HG02981 (cell line): Measurements from ENCODE around the gene DCC.

Source experiments
- ATAC-seq: cut with Tn5 transposase; IDR thresholded peaks from one replicate; pipeline ENCODE4 v1.9.1; 2021; ENCODE audit warnings: mild to moderate bottlenecking, moderate library complexity; ENCODE audit not compliant: unreplicated experiment

The DCC gene, protein sequence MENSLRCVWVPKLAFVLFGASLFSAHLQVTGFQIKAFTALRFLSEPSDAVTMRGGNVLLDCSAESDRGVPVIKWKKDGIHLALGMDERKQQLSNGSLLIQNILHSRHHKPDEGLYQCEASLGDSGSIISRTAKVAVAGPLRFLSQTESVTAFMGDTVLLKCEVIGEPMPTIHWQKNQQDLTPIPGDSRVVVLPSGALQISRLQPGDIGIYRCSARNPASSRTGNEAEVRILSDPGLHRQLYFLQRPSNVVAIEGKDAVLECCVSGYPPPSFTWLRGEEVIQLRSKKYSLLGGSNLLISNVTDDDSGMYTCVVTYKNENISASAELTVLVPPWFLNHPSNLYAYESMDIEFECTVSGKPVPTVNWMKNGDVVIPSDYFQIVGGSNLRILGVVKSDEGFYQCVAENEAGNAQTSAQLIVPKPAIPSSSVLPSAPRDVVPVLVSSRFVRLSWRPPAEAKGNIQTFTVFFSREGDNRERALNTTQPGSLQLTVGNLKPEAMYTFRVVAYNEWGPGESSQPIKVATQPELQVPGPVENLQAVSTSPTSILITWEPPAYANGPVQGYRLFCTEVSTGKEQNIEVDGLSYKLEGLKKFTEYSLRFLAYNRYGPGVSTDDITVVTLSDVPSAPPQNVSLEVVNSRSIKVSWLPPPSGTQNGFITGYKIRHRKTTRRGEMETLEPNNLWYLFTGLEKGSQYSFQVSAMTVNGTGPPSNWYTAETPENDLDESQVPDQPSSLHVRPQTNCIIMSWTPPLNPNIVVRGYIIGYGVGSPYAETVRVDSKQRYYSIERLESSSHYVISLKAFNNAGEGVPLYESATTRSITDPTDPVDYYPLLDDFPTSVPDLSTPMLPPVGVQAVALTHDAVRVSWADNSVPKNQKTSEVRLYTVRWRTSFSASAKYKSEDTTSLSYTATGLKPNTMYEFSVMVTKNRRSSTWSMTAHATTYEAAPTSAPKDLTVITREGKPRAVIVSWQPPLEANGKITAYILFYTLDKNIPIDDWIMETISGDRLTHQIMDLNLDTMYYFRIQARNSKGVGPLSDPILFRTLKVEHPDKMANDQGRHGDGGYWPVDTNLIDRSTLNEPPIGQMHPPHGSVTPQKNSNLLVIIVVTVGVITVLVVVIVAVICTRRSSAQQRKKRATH (N-terminal part only)

DNA sequence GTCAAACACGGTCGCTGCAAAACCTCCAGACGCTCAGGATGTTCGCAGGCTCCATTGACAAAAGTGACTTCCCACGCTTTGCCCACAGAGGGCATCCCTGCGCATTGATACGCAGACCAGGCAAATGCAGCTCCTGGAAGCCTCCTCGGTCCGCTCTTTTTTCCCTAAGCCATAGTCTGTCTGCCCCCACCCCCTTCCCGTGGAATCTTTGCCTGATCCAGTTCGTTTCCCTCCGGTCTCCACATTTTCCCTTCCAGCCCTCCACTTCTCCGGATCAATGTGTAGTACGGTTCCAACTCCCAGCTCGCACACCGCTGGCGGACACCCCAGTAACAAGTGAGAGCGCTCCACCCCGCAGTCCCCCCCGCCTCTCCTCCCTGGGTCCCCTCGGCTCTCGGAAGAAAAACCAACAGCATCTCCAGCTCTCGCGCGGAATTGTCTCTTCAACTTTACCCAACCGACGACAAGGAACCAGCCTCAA is at the start of gene DCC:
DCC (plus strand) TSS at position 307 of the 481 bp plus-strand sequence. CDS start 591 bp downstream, outside the sequence.
- no peak for ATAC-seq

DNA sequence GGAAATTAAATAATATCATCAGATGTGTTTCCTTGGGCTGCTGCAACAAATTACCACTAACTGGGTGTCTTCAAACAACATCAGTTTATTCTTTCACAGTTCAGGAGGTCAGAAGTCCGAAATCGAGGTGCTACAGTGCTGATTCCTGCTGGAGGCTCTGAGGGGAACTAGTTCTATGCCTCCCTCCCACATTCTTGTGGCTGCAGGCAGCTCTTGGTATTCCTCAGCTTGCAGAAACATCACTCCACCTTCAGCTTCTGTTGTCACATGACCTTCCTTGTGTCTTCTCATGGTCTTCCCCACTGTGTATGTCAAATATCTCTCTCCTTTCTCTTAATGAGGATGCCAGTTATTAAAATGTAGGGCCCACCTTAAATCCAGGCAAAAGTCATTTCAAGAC is 29.3 kb upstream of the DCC start:
- no peak for ATAC-seq

DNA sequence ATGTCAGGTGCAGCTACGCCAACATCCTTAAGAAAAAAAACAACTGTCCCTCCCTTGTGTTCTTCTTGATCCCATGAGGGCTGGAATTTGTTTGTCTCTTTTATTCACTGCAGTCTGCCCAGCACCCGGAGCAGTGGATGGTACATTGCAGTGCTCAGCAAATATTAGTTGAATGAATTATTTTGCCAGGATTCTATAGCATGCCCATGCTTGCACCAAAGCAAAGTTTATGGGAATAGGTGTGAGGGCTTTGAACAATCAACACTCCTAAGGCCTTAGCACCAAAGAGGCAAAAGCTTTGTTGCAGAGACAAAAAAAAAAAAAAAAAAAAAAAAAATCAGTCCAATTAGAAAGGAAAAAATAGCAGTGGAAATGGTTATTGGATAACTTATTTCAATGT is 28.7 kb upstream of the DCC start:
- ATAC-seq = no peak

DNA sequence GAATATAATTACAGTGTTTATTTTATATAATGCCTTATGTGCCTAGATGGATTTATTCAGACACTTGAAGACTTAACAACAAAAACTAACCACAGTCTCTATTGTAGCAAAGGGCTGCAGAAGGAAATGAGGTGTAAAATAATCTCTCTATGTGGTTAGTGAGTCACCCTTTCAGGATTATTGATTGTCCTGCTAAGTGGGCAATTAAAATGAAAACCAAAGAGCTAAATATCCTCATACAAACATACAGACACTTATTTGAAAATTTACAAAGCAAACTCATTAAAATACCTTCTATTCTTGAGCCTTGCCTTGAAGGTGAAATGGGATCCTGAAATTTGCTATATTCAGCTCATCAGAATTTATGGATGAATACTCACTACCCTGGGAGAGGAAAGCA is 27.7 kb upstream of the DCC start:
- ATAC-seq = no peak

DNA sequence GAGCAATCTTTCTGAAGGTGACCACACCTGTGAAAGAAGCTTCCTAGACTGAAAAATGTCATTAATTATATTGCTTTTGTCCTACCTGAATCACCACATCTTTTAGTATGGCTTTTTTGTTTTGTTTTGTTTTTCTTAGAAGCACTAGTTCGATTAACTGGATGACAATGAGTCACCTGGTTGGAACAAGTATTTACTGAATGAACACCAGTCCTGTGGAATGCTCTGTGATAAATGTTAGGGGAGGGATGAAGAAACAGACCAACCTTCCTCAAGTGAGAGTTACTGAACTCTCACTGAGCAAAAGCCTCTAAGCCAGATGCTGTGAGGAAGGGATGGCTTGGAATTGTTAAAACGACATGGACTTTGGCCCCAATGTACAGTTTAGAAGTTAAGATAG is 26.8 kb upstream of the DCC start:
- no peak for ATAC-seq

DNA sequence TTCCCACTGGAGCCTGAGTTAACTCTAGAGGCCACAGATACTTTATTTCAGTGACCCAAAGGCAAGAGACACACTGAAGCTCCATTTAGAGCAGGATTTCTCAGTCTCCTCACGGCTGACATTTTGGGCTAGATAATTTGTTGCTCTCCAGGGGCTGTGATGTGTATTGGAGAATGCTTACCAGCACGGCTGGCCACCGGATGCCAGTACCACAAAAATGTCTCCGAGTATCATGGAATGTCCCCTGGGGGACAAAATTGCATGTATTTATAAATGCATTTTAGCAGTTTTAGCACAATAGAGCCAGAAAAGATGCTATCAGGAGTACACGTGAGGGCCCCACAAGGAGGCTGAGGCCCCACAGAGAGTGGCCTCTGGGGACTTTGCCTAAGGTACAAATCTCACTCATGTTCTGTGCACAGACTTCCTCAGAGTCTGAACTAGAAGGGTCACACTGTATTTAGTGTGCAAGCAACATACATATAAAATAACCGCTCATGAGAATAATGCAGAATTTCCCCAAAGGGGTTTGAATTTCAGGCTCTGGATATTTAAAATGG is 20.5 kb upstream of the DCC start:
- no peak for ATAC-seq

DNA sequence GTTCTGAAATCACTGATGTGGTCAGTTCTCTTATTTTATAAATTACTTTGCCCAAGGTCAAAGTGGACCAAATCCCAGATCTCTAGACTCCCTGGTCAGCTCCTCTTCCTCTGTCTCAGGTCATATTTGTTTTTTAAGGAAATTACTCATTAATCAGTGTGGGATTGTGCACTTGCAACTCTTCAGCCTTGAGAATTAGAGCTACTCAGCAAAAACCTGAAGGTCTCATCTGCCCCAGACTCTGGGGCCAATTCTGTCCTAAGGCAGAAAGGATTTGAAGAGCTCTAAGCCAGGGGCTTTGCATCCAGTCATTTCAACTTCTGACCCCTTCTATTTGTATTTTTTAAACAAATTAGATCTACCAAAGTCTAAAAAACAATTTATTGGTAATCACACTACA is 17.7 kb upstream of the DCC start:
- no peak for ATAC-seq

DNA sequence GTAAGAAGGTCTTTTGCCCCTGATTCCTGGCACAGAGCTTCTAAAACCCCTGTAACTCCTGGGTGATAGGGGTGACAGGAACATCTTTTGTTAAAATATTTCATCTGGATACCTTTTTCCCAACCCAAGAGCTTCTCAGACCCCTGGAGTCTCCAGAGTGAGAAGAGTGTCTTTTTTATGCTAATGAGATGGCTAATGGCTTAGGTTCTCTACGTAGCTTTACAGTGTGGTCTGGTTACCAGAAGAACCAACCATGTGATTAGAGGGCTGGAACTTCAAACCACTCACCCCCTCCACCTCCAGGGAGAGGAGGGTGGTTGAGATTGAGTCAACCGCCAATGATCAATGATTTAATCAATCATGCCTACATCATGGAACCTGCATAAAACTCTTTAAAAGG is 16.2 kb upstream of the DCC start:
- ATAC-seq = no peak

DNA sequence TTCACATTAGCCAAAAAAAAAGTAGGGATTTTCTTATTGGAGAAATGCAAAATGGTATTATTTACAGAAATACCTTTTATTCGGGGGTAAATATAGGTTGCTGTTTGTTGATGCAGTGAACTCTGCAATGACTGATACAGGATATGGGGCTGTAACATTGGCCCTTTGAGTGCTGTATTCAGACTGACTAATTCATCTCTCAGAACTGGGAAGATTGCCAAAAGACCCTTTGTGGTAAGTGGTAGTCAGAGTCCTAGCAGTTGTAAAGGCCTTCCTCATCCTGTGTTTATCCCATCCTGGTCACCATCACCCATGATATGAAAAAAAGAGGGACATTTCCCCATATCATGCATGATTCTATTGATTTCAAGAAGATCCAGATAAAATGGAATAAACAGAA is 14.0 kb upstream of the DCC start:
- ATAC-seq = no peak

DNA sequence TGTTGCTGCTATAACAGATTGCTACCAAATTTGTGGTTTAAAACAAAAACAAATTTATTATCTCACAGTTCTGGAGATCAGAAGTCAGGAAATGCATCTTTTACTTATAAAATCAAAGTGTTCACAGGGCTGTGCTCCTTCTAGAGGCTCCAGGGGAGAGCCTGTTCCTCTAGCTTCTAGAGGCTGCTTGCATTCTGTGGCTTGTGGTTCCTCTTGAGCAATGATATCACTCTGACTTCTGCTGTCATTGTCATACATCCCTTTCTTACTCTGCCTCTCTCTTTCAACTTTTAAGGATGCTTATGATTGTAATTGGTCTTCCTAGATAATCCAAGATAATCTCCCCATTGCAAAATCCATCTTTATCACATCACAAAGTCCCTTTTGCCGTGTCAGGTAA is 6.1 kb upstream of the DCC start:
- no peak for ATAC-seq

DNA sequence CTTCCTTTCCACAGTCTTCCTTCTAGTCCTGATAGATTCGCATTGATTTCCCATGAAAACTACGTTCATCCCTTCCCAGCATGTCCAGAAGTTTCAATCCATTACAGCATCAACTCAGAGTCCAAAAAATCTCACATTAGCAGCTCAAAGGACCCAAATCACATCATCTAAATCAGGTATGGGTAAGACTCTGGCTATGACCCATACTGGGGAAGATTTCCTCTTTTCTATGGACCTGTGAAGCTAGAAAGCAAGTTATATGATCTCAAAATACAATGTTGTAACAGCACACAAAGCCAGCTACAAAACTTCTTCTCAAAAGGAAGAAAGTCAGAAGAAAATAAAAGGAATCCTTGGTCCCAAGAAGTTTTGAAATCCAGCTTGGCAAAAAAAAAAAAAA is 5.7 kb upstream of the DCC start:
- no peak for ATAC-seq

DNA sequence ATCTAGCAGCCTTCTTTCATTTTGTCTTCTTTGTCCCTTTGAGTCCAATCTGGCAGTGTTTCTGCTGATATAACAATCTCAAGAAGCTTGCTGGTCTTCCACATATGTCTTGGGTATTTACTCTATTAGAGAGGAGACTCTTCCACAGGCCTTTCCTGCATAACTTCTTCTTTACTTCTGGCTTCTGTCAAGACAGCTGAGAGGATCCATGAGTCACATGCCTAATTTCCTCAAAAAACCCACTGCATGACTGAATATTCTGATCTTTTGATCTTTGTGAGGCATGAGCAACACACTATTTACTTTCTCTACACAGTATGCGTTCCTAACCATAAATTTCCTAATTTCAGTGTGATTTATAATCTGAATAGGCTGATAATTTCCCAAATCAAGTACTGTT is 5.1 kb upstream of the DCC start:
- no peak for ATAC-seq

DNA sequence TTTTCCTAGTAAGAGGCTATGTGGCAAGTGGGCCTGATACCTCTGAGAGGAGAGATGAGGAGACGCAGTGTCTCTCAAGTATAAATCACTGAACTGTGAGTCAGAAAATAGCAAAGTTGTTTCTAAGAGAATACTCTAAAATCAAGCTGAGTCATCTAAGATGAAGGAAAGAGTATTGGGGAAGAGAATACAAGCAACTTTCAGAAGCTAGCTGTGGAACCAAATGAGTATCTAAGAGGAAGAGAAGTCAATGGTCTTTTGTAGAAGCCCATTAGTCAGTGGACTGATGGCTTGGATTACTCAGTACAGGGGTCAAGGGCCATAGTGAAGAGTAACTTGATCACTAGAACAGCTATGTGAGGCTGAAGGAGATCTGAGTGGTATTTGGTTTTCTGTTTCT is 2.7 kb upstream of the DCC start:
- no peak for ATAC-seq

DNA sequence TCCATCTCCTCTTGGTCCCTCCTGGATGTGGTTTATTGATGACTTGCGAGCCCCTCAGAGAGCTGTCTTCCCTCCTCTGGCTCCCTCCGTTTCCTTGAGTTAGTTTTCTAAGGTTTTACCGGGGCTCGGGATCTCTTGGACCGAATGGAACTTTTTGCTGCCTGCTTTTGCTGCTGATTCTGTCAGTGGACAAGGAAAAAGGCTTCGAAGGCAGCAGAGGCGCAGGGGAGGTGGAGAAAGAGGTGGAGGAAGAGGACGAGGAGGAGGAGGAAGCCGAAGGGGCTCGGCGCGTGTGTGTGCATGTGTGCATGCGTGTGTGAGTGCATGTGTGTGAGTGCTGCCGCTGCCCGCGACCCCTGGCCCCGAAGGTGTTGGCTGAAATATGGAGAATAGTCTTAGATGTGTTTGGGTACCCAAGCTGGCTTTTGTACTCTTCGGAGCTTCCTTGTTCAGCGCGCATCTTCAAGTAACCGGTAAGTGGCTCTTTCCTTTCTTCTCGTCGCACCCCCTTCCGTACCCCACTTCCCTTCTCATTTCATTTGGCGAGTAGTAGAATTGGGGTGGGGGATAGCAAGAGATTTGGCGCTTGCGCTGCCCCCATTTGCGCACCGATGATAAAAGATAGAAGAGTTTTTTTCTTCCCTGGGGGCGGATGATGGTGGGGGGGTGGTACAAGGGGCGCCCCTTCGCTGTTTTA is 557 bp downstream of the DCC start:
- ATAC-seq = no peak

DNA sequence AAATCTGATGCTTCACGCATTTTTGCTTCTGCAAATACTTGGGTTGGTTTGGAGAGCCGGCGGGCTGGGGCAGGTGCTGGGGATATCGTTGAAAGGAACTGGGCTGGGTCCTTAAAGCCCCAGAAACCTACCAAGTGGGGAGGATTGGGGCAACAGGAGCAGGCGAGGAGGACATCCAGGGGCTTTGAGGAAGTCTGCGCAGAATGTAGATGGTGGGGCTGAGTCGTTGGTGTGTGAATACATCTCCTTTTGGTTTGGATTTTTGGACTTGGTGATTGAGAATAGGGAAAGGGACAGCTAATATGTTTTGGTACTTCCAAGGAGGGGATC is 1.1 kb downstream of the DCC start:
- ATAC-seq = no peak

DNA sequence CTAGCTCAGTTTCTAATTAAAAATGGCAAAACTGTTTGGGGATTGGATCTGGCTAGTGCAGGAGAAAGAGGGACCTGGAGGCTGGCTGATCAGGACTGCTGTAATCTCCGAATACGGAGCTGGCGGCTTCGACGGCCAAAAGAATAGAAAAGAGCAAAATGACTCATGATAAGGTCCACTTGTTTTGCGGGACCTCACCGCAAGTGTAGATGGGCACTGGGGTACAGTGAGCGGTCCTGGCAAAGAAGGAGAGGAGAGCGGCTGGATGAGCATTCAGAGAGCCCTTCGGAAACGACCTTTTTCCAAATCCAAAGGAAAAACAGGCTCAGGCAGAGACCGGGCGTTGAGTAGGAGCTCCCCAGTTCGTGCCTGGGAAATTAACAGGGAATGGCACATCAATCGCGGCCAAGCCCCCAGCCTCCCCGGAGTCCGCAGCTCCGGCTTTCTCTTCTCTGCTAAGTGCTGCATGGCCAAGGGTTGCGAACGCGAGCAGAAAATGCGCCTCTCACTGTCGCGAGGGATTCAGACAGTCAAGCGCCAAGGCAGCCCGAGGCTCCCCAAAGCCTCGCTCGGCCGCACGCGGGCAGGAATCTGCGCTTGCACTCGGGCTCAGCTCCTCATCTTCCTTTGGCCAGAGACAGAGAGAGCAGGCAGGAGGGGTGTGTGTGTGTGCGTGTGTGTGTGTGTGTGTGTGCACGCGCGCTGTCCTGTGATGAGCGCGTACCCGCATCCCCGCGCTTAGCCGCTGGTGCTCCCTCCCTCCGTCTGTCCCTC is 1.8 kb downstream of the DCC start:
- ATAC-seq = no peak

DNA sequence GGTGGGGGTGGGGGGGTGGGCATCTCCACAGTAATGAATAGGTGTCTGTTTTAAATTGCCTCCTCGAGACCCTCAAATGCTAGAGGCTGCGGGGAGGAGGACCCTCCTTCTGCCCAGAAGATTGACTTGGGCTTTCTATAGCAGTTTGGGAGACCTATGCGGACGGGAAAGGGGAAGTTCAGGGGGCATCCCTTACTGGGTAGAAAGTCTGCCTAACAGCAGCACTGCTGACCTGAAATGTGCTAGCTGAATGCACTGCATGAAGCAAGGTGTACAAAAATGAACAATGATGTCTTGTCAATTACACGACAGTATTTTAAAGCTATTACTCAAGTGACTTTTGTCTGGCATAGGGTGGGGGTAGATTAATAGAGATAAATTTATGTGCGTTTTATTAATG is 2.5 kb downstream of the DCC start:
- ATAC-seq = no peak

DNA sequence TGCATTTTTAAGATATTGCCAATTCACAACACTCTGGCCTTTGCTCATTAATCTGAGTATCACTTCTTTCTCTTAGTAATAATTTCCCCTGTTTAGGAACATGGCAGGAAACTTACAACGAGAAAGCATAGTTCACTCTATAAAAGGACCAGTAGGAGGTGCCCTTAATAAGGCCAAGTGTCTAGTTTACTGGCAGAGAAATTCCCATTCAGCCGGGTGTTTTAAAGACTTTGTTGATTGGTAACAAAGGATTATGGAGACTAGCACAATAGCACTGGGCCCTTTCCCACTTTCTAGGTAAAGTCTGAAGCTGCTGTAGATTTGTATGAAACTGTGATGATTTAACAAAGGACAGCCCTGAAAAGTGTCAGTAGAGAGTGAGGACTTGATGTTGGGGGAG is 3.1 kb downstream of the DCC start:
- no peak for ATAC-seq

DNA sequence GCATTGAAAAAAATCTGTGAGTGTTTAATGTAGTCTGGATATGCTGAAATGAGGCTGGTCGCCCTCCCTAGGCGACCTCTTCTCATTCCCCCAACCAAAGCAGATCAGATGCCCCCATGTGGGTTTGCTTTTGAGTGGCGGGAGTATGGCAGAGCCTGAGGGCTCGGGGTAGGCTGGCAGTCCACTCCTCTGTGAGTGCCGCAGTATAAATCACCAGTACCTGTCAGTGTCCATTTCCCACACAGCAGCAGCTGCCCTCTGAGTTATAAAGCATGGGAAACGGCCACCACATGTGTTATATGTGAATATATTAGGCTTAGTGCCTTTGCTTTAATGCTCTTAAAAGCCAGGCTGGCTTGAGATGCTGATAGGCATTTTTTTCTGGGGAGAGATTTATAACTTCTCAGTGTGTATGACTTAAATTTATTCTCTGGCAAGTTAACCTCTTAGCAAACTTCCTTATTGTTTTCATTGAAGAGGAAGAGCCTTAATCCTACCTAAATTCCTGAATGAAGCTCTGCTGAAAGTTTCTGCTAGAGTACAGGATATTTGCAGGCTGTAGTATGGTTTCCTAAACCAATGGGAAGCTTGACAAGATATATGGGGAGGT is 3.8 kb downstream of the DCC start:
- ATAC-seq = no peak

DNA sequence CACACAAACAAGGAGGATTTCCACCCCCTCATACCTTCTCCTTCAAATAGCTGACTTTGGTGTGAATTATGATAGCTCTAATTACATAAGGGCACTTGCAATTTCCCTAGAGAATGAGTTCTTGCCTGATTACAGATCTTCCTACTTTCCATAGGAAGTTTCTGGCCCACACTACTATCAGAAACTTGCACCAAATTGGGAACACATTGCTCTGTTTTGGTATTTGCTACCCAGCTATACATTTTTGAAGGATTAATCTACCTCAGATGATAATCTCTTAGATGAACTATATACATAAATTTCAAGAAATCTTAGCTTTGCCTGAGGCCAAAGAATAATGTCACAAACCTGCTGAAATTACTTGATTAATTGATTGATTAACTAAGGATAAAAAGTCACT is 4.9 kb downstream of the DCC start:
- no peak for ATAC-seq
